A549 (cell line): ENCODE results near the gene MBNL2.

Source experiments
- BHLHE40 ChIP-seq: IDR thresholded peaks from 2 replicates; pipeline ENCODE4 v1.6.1; 2012; ENCODE audit warnings: low read depth, low read length, inconsistent platforms
- HDAC2 ChIP-seq: fragments of 200-600 bp; sonication (generic); IDR thresholded peaks from 2 replicates; pipeline ENCODE4 v1.6.1; 2016
- TF ChIP-seq, protein P1 (sequence below): fragments of 150-350 bp; IDR thresholded peaks from 2 replicates; pipeline ENCODE4 v1.6.1; 2014; ENCODE audit warnings: low read depth, mild to moderate bottlenecking, low read length
- TF ChIP-seq, protein P2 (sequence below): fragments of >200 bp; sonication (Bioruptor Twin); formaldehyde crosslinking; IDR thresholded peaks from 3 replicates; pipeline ENCODE4 v1.5.1; 2016
- TF ChIP-seq, protein P3 (sequence below): IDR thresholded peaks from 2 replicates; pipeline ENCODE4 v1.6.1; 2012

DNA sequence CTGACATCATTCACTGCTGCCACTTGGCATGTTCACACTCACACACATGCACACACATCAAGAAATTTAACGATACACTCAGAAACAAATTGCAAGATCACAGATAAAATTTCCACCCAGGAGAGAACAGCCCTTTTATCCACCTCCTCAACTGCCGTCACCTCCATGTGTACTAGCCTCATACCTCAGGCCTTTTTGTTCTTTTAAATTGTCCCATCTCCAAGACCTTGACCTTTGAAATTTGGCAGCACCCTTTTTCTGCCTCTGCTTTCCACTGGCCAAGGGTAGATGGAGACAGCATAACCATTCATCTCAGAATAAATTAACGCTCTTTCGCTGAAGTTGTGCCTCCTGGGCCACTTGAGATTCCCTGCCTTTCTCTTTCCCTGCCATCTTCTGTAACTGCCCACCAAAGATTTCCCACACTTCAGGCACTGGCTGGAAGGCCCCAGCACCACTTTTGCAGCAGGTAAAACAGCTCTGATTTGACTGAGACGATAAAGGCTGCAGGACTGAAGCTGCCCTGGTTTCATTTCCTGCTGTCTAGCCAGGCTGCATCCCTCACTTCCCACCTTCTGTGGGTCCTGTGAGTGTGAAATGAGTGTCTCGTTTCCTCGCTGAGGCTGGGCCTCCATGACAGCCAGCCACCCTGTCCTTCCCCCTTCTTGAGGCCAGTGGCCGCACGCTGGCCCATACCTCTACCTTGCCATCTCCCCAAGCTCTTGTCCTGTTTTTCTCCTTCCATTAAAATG lies 39.3 kb downstream of the MBNL2 start:
- TF ChIP-seq, protein P1, sequence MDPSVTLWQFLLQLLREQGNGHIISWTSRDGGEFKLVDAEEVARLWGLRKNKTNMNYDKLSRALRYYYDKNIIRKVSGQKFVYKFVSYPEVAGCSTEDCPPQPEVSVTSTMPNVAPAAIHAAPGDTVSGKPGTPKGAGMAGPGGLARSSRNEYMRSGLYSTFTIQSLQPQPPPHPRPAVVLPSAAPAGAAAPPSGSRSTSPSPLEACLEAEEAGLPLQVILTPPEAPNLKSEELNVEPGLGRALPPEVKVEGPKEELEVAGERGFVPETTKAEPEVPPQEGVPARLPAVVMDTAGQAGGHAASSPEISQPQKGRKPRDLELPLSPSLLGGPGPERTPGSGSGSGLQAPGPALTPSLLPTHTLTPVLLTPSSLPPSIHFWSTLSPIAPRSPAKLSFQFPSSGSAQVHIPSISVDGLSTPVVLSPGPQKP = no peak
- TF ChIP-seq HDAC2 (no peak), BHLHE40 (no peak)
- TF ChIP-seq, protein P2, sequence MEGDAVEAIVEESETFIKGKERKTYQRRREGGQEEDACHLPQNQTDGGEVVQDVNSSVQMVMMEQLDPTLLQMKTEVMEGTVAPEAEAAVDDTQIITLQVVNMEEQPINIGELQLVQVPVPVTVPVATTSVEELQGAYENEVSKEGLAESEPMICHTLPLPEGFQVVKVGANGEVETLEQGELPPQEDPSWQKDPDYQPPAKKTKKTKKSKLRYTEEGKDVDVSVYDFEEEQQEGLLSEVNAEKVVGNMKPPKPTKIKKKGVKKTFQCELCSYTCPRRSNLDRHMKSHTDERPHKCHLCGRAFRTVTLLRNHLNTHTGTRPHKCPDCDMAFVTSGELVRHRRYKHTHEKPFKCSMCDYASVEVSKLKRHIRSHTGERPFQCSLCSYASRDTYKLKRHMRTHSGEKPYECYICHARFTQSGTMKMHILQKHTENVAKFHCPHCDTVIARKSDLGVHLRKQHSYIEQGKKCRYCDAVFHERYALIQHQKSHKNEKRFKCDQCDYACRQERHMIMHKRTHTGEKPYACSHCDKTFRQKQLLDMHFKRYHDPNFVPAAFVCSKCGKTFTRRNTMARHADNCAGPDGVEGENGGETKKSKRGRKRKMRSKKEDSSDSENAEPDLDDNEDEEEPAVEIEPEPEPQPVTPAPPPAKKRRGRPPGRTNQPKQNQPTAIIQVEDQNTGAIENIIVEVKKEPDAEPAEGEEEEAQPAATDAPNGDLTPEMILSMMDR = no peak
- TF ChIP-seq, protein P3, sequence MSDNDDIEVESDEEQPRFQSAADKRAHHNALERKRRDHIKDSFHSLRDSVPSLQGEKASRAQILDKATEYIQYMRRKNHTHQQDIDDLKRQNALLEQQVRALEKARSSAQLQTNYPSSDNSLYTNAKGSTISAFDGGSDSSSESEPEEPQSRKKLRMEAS = no peak
